Ovary (tissue), 10 donors: ENCODE results near the gene RPRML. TPM values are rescaled to one million over a fixed set of nuclear protein-coding genes. Genes with fewer than 3 reads are reported as not detected.
A peak's percentile ranks its signal among the peaks of the same experiment; 100 is the strongest.
"Not testable (repeated sequence)": the region's sequence is repeated elsewhere in the genome, so short reads cannot be mapped to it uniquely, and the experiment has no call there.

Source experiments
- DNase-seq, 5 donors: peaks; one replicate each; pipeline ENCODE4 v3.0.0-alpha.2; 2019 to 2020
- H3K27ac ChIP-seq, 2 donors: fragments of 200-600 bp; one replicate each; pipeline versions ENCODE4 v1.5.1 to v1.8.0; 2019 to 2022
- H3K27me3 ChIP-seq: fragments of 200-600 bp; one replicate; pipeline ENCODE4 v1.8.0; 2022
- H3K36me3 ChIP-seq: fragments of 200-600 bp; sonication (generic); one replicate; pipeline ENCODE4 v1.5.1; 2019
- H3K4me1 ChIP-seq: one replicate; pipeline ENCODE4 v1.8.1; 2013; ENCODE audit warnings: mild to moderate bottlenecking, moderate library complexity; ENCODE audit not compliant: insufficient read depth
- H3K4me3 ChIP-seq: fragments of 200-600 bp; sonication (generic); one replicate; pipeline ENCODE4 v1.5.1; 2017
- H3K9me3 ChIP-seq, 2 donors: fragments of 200-600 bp in 1 of 2; sonication (generic) in 1 of 2; one replicate each; pipeline versions ENCODE4 v1.5.1 to v1.8.1; 2013 to 2019; ENCODE audit warnings: mild to moderate bottlenecking in 1 of 2, moderate library complexity in 1 of 2
- CTCF ChIP-seq, 3 donors: fragments of 450-650 bp in 2 of 3; fragments of 200-600 bp in 1 of 3; IDR thresholded peaks; one replicate each; pipeline versions ENCODE4 v1.5.1 to v1.8.0; 2016 to 2022; ENCODE audit warnings: antibody characterized with exemption in 3 of 3, mild to moderate bottlenecking in 1 of 3
- EP300 ChIP-seq: sonication (generic); formaldehyde crosslinking; IDR thresholded peaks from one replicate; pipeline ENCODE4 v1.6.1; 2017; ENCODE audit warnings: antibody characterized with exemption
- POLR2A ChIP-seq: fragments of 450-650 bp; IDR thresholded peaks from one replicate; pipeline ENCODE4 v1.6.1; 2017; ENCODE audit warnings: antibody characterized with exemption, mild to moderate bottlenecking, moderate library complexity
- WGBS, 3 donors: extraction: QIAGEN DNeasy Blood & Tissue Kit in 1 of 3; methylation state at CpG; one replicate each; pipeline versions ENCODE4 v1.1.5 to v1.1.7; 2013 to 2017; 5-methylcytosine and 5-hydroxymethylcytosine counted together
- intact Hi-C, 4 donors: fragments of 100-400 bp; cut with DNase I; formaldehyde crosslinking; loops; one replicate each; pipeline versions ENCODE4 v1.11.0 to v1.15.1; 2022 to 2023
- long read RNA-seq, 3 donors: library from polyadenylated mRNA in 2 of 3; unstranded in 2 of 3; transcript quantifications; one replicate each; pipeline ENCODE4 v2.0.0 and lab custom pipeline, GENCODE V29; 2021 to 2026
- polyA plus RNA-seq, 2 donors: library from polyadenylated mRNA; stranded (reverse); fragments of 200-250 nt in 1 of 2; fragments of 350-450 nt in 1 of 2; fragmentation: Illumina TruSeq in 1 of 2; extraction: RNeasy Lipid Tissue Mini Kit (QIAGEN cat#74804) in 1 of 2; gene quantifications; one replicate each; pipeline ENCODE4 v1.2.3, GENCODE V29; 2013 to 2014
- total RNA-seq, 7 donors: library from RNA; depleted of rRNA in 2 of 7; stranded (reverse); fragments of >200 nt in 2 of 7; fragmentation: NEBNext Ultra II Directional in 3 of 7; extraction: Animal tissue kit (Norgen Biotek cat#: 25700) in 3 of 7; gene quantifications; one replicate each; pipeline versions ENCODE4 v1.1.0 to v1.2.4, GENCODE V29; 2016 to 2023
- donor health status: DM: no; HTN: no; CAD: no; lungs with moderate emphysema.
- donor health status: DM: no; HTN: no; CAD: no.
- donor health status: Bipolar disorder and iron deficiency.
- donor health status: DM: yes; HTN: yes; CAD: no.
- donor health status: DM: no; HTN: no; CAD: no.
- donor health status: DM: yes; HTN: yes; CAD: no.

RPRML gene
- under 1 TPM in 1 of 7 donors, not detected in 6; 0.69 TPM for total RNA-seq
- polyA plus RNA-seq: not detected
- long read RNA-seq, donor 1: 0 reads
- long read RNA-seq, donor 2, partial matches to known transcripts: 0 of 1 reads
- long read RNA-seq, donor 2, other reads (novel, unspliced or antisense): 0 of 1 reads
- long read RNA-seq, donor 3, partial matches to known transcripts: 0 of 1 reads
- long read RNA-seq, donor 3, other reads (novel, unspliced or antisense): 0 of 1 reads

GRCh38 chr17:46979147-46979863 lies at the start of gene RPRML:
RPRML (minus strand) TSS chr17:46979253; CDS start chr17:46979007, 246 bp downstream.
- Histone ChIP-seq H3K27ac (no peak within 1 kb of the TSS), H3K36me3 (no peaks in the 10 kb centered on the region), H3K4me3 (peak within 1 kb of the TSS; percentile 45), H3K4me1 (peaks cover 2% of the 10 kb centered on the region), H3K9me3 (no peaks in the 10 kb centered on the region), H3K27me3 (no peaks in the 10 kb centered on the region)
- TF ChIP-seq EP300 (no peak), POLR2A (no peak), CTCF (IDR thresholded peaks at IDR 0.05) (no peak)
- intact Hi-C loops: no loop called here
- WGBS, 3 donors: 0 to 1% (median 1%) methylated on average over 39 to 57 of the region's 57 CpGs
- peak in 4 of 5 donors; percentile 10 to 56 (median 38) for DNase-seq

GRCh38 chr17:47016966-47017365 lies 37.9 kb upstream of the RPRML start:
- H3K4me3 ChIP-seq, H3K36me3 ChIP-seq, H3K27me3 ChIP-seq, H3K9me3 ChIP-seq, DNase-seq, H3K27ac ChIP-seq, H3K4me1 ChIP-seq, intact Hi-C loops: not testable (repeated sequence)
- WGBS, 3 donors: 96 to 100% (median 97%) methylated on average over 9 to 12 of the region's 15 CpGs

GRCh38 chr17:47013341-47013740 lies 34.3 kb upstream of the RPRML start:
- WGBS, 3 donors: 74 to 79% (median 77%) methylated on average over 2 of the region's 2 CpGs
- Histone ChIP-seq H3K4me1 (no peaks in the 10 kb centered on the region), H3K36me3 (no peaks in the 10 kb centered on the region), H3K27me3 (no peaks in the 10 kb centered on the region), H3K27ac (no peak overlapping the region), H3K9me3 (no peaks in the 10 kb centered on the region), H3K4me3 (no peak overlapping the region)
- TF ChIP-seq CTCF (IDR thresholded peaks at IDR 0.05) (no peak), EP300 (no peak), POLR2A (no peak)
- intact Hi-C loops: no loop called here
- no peak for DNase-seq

- TF ChIP-seq POLR2A (no peak), CTCF (IDR thresholded peaks at IDR 0.05) (no peak), EP300 (no peak)
- H3K9me3 ChIP-seq: no peaks in the 10 kb centered on the region
- no peaks in the 10 kb centered on the region for H3K4me1 ChIP-seq
- no peak for DNase-seq
- no peak overlapping the region for H3K27ac ChIP-seq
- no peaks in the 10 kb centered on the region for H3K27me3 ChIP-seq
- no peak overlapping the region for H3K4me3 ChIP-seq
- intact Hi-C loops: no loop called here
- no peaks in the 10 kb centered on the region for H3K36me3 ChIP-seq
Observed at GRCh38 chr17:47012457-47012856, 33.4 kb upstream of the RPRML start.
